H9 (cell line): Measurements from ENCODE around the gene CHRNA4. TPM values are rescaled to one million over a fixed set of nuclear protein-coding genes. Genes with fewer than 3 reads are reported as not detected.

ENCODE experiments used
- DNase-seq: peaks from one replicate; pipeline ENCODE4 v3.0.0-alpha.2; 2017
- H2AFZ ChIP-seq: one replicate; pipeline ENCODE4 v1.6.1; 2013; ENCODE audit warnings: mild to moderate bottlenecking, low read length, control low read depth, moderate library complexity
- H2AK5ac ChIP-seq: 2 replicates; pipeline ENCODE4 v1.6.1; 2013; ENCODE audit warnings: low read length, control low read depth, mixed read lengths; ENCODE audit not compliant: insufficient read length
- H2BK120ac ChIP-seq: one replicate; pipeline ENCODE4 v1.6.1; 2013; ENCODE audit warnings: low read depth, mild to moderate bottlenecking, low read length, control low read depth, inconsistent platforms; ENCODE audit not compliant: poor library complexity, severe bottlenecking
- H2BK12ac ChIP-seq: 2 replicates; pipeline ENCODE4 v1.6.1; 2013; ENCODE audit warnings: low read length, control low read depth, mixed read lengths, low read depth; ENCODE audit not compliant: insufficient read length
- H2BK15ac ChIP-seq: 2 replicates; pipeline ENCODE4 v1.6.1; 2013; ENCODE audit warnings: low read depth, low read length, control low read depth
- H2BK20ac ChIP-seq: one replicate; pipeline ENCODE4 v1.6.1; 2013; ENCODE audit warnings: low read depth, mild to moderate bottlenecking, low read length, control low read depth, inconsistent platforms; ENCODE audit not compliant: poor library complexity, severe bottlenecking
- H2BK5ac ChIP-seq: 2 replicates; pipeline ENCODE4 v1.6.1; 2013; ENCODE audit warnings: low read length, control low read depth, mixed read lengths; ENCODE audit not compliant: insufficient read length
- H3K14ac ChIP-seq: 2 replicates; pipeline ENCODE4 v1.6.1; 2013; ENCODE audit warnings: low read length, control low read depth; ENCODE audit not compliant: insufficient read depth
- H3K18ac ChIP-seq: 2 replicates; pipeline ENCODE4 v1.6.1; 2013; ENCODE audit warnings: low read depth, mild to moderate bottlenecking, mixed read lengths, low read length, control low read depth; ENCODE audit not compliant: insufficient read length
- H3K23ac ChIP-seq: 2 replicates; pipeline ENCODE4 v1.6.1; 2013; ENCODE audit warnings: low read length, control low read depth, mixed read lengths, low read depth; ENCODE audit not compliant: insufficient read length
- H3K23me2 ChIP-seq: 2 replicates; pipeline ENCODE4 v1.6.1; 2013; ENCODE audit warnings: low read depth, mild to moderate bottlenecking, mixed read lengths, low read length, control low read depth; ENCODE audit not compliant: insufficient read length, poor library complexity, severe bottlenecking
- H3K27ac ChIP-seq: 2 replicates; pipeline ENCODE4 v1.5.1; 2013; ENCODE audit warnings: low read length, control low read depth, mixed read lengths, low read depth; ENCODE audit not compliant: insufficient read length
- H3K27me3 ChIP-seq: 2 replicates; pipeline ENCODE4 v1.6.1; 2013; ENCODE audit warnings: low read length, control low read depth, inconsistent platforms; ENCODE audit not compliant: insufficient read depth
- H3K4ac ChIP-seq: 2 replicates; pipeline ENCODE4 v1.6.1; 2013; ENCODE audit warnings: low read depth, mild to moderate bottlenecking, control low read depth, inconsistent platforms, low read length, moderate library complexity
- H3K4me1 ChIP-seq: 2 replicates; pipeline ENCODE4 v1.6.1; 2013; ENCODE audit warnings: low read length, control low read depth, inconsistent platforms; ENCODE audit not compliant: insufficient read depth
- H3K4me2 ChIP-seq: 2 replicates; pipeline ENCODE4 v1.6.1; 2013; ENCODE audit warnings: low read length, control low read depth, mixed read lengths; ENCODE audit not compliant: insufficient read length, insufficient read depth
- H3K56ac ChIP-seq: 2 replicates; pipeline ENCODE4 v1.6.1; 2013; ENCODE audit warnings: low read depth, mild to moderate bottlenecking, mixed read lengths, low read length, control low read depth; ENCODE audit not compliant: insufficient read length
- H3K79me1 ChIP-seq: 2 replicates; pipeline ENCODE4 v1.6.1; 2013; ENCODE audit warnings: low read depth, mild to moderate bottlenecking, moderate library complexity, low read length, control low read depth, inconsistent platforms; ENCODE audit not compliant: insufficient read depth, poor library complexity, severe bottlenecking
- H3K79me2 ChIP-seq: 2 replicates; pipeline ENCODE4 v1.6.1; 2013; ENCODE audit warnings: low read length, control low read depth, inconsistent platforms; ENCODE audit not compliant: insufficient read depth
- H3K9ac ChIP-seq: 2 replicates; pipeline ENCODE4 v1.6.1; 2013; ENCODE audit warnings: low read length, control low read depth, mixed read lengths; ENCODE audit not compliant: insufficient read length; ENCODE audit errors: extremely low read depth
- H3K9me3 ChIP-seq: one replicate; pipeline ENCODE4 v1.6.1; 2013; ENCODE audit warnings: low read depth, low read length, inconsistent platforms; ENCODE audit not compliant: control insufficient read depth
- H3T11ph ChIP-seq: one replicate; pipeline ENCODE4 v1.6.1; 2013; ENCODE audit warnings: mild to moderate bottlenecking, low read length, control low read depth, inconsistent platforms
- H4K20me1 ChIP-seq: one replicate; pipeline ENCODE4 v1.6.1; 2013; ENCODE audit not compliant: control insufficient read depth, insufficient read length, insufficient read depth
- H4K5ac ChIP-seq: 2 replicates; pipeline ENCODE4 v1.6.1; 2013; ENCODE audit warnings: low read depth, mild to moderate bottlenecking, mixed read lengths, low read length, control low read depth; ENCODE audit not compliant: insufficient read length
- H4K8ac ChIP-seq: replicated peaks from 2 replicates; pipeline ENCODE4 v1.6.1; 2013; ENCODE audit warnings: low read length, control low read depth, mixed read lengths, low read depth; ENCODE audit not compliant: insufficient read length
- H4K91ac ChIP-seq: 2 replicates; pipeline ENCODE4 v1.6.1; 2013; ENCODE audit warnings: low read depth, mild to moderate bottlenecking, moderate library complexity, mixed read lengths, low read length, control low read depth; ENCODE audit not compliant: insufficient read length
- H3K27ac Mint-ChIP-seq, 3 experiments: 2 replicates in 2 of 3; 3 replicates in 1 of 3; pipeline ENCODE4 v1.8.0; 2020 to 2021; ENCODE audit warnings: mixed read lengths in 3 of 3, mild to moderate bottlenecking in 1 of 3, moderate library complexity in 1 of 3
- H3K27me3 Mint-ChIP-seq: 2 replicates; pipeline ENCODE4 v1.8.0; 2021; ENCODE audit warnings: low read depth, mild to moderate bottlenecking, moderate library complexity, mixed read lengths
- H3K36me3 Mint-ChIP-seq, 3 experiments: 2 replicates in 2 of 3; 3 replicates in 1 of 3; pipeline ENCODE4 v1.8.0; 2020 to 2021; ENCODE audit warnings: low read depth in 3 of 3, mixed read lengths in 3 of 3; ENCODE audit not compliant: insufficient read depth in 1 of 3
- H3K4me1 Mint-ChIP-seq, 2 experiments: 2 replicates each; pipeline ENCODE4 v1.8.0; 2020; ENCODE audit warnings: mixed read lengths in 2 of 2
- H3K4me3 Mint-ChIP-seq, 2 experiments: 2 replicates in 1 of 2; 3 replicates in 1 of 2; pipeline ENCODE4 v1.8.0; 2020 to 2021; ENCODE audit warnings: mild to moderate bottlenecking in 2 of 2, mixed read lengths in 2 of 2, moderate library complexity in 1 of 2
- H3K9me3 Mint-ChIP-seq, 2 experiments: 2 replicates in 1 of 2; 3 replicates in 1 of 2; pipeline ENCODE4 v1.8.0; 2020; ENCODE audit warnings: mild to moderate bottlenecking in 2 of 2, mixed read lengths in 2 of 2, moderate library complexity in 1 of 2
- WGBS: extraction: QIAGEN DNeasy Blood & Tissue Kit; methylation state at CpG from one replicate; pipeline ENCODE4 v1.1.7; 2013; ENCODE audit warnings: missing lambda C conversion rate, low lambda C conversion rate, mixed read lengths; ENCODE audit not compliant: insufficient read length; ENCODE audit errors: extremely low coverage; 5-methylcytosine and 5-hydroxymethylcytosine counted together
- total RNA-seq: library from RNA; stranded (reverse); gene quantifications from 2 replicates; pipeline ENCODE4 v1.2.1, GENCODE V29; 2021
- TF ChIP-seq, protein P1 (sequence below): fragments of 200-600 bp; sonication (generic); conservative IDR thresholded peaks from 3 replicates; pipeline ENCODE4 v1.8.0; 2021; ENCODE audit warnings: antibody characterized with exemption, mild to moderate bottlenecking

CHRNA4 gene
- total RNA-seq, 1 experiment from 2014 or later: 2.5 TPM

DNA sequence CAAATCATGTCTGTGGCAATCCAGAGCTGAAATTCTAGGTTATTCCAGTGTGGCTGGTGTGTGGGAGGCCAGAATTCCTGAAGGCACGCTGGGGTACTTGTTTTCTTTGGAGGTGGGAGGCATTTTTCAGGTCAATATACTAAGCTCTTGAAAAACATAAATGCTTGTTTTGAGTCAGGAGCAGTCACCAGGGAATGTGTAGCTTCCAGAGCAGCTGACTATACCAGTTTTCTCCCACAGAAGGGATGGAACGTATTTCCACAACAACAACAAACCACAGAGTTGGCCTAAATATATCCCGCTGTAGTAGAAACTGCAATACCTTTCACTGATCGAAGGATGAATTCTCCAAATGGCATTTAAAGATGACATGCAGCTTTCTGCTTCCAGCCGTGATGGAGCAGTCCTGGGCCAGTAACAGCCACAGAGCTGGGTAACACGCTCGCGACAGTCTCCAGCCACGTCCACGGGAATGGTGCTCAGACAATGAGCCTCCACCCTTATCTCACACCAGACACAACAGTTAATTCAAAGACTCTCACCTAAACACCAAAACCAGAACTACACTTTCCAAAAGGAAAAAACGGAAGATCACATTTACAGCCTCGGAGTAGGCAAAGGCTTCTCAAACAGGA lies 23.2 kb downstream of the CHRNA4 start:
- no peak overlapping the region for H2BK15ac ChIP-seq
- Mint-ChIP-seq H3K27ac (no peak overlapping the region), H3K36me3 (no peaks in the 10 kb centered on the region), H3K9me3 (peaks cover 0 to 9% of the 10 kb centered on the region in 2 experiments; a peak in 2 of 5 replicates), H3K4me3 (no peak overlapping the region), H3K4me1 (0 out of 4 replicates have a peak, but pooled peaks cover 0 to 3% of the 10 kb centered on the region in 2 experiments), H3K27me3 (peaks cover 51% of the 10 kb centered on the region)
- H3K4me2 ChIP-seq: no peak overlapping the region
- H4K8ac ChIP-seq: no peak overlapping the region
- H2BK120ac ChIP-seq: no peak overlapping the region
- no CpG with 5 or more reads among the region's 12 CpGs for WGBS
- no peak overlapping the region for H3K23ac ChIP-seq
- H3K4me1 ChIP-seq: no peaks in the 10 kb centered on the region
- no peak overlapping the region for H2AK5ac ChIP-seq
- H2BK20ac ChIP-seq: no peak overlapping the region
- no peaks in the 10 kb centered on the region for H4K20me1 ChIP-seq
- H3K9ac ChIP-seq: no peak overlapping the region
- no peaks in the 10 kb centered on the region for H3K9me3 ChIP-seq
- no peak overlapping the region for H2AFZ ChIP-seq
- no peak overlapping the region for H3K27ac ChIP-seq
- TF ChIP-seq, protein P1, sequence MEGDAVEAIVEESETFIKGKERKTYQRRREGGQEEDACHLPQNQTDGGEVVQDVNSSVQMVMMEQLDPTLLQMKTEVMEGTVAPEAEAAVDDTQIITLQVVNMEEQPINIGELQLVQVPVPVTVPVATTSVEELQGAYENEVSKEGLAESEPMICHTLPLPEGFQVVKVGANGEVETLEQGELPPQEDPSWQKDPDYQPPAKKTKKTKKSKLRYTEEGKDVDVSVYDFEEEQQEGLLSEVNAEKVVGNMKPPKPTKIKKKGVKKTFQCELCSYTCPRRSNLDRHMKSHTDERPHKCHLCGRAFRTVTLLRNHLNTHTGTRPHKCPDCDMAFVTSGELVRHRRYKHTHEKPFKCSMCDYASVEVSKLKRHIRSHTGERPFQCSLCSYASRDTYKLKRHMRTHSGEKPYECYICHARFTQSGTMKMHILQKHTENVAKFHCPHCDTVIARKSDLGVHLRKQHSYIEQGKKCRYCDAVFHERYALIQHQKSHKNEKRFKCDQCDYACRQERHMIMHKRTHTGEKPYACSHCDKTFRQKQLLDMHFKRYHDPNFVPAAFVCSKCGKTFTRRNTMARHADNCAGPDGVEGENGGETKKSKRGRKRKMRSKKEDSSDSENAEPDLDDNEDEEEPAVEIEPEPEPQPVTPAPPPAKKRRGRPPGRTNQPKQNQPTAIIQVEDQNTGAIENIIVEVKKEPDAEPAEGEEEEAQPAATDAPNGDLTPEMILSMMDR: no peak
- no peak overlapping the region for H3T11ph ChIP-seq
- no peaks in the 10 kb centered on the region for H3K27me3 ChIP-seq
- H3K79me2 ChIP-seq: no peaks in the 10 kb centered on the region; the same call in 1 of the 2 replicates
- H2BK5ac ChIP-seq: no peak overlapping the region
- H3K18ac ChIP-seq: no peak overlapping the region
- no peak overlapping the region for H3K56ac ChIP-seq
- no peak overlapping the region for H3K14ac ChIP-seq
- no peak overlapping the region for H2BK12ac ChIP-seq
- H4K91ac ChIP-seq: no peak overlapping the region
- no peaks in the 10 kb centered on the region for H3K79me1 ChIP-seq
- H4K5ac ChIP-seq: no peak overlapping the region
- no peak overlapping the region for H3K4ac ChIP-seq
- no peak for DNase-seq
- H3K23me2 ChIP-seq: no peaks in the 10 kb centered on the region
